Fibroblast of lung (primary cell): ENCODE results near the gene SLC44A1.

Experiments
- EZH2 ChIP-seq: IDR thresholded peaks from 2 replicates; pipeline ENCODE4 v1.5.1; 2012; ENCODE audit warnings: low read length, control low read depth, mild to moderate bottlenecking; ENCODE audit errors: missing control alignments
- TF ChIP-seq, protein P1 (sequence below), 2 donors: IDR thresholded peaks in 1 of 2; conservative IDR thresholded peaks in 1 of 2; 1 replicate in 1 of 2; 2 replicates in 1 of 2; pipeline ENCODE4 v1.5.1; 2011 to 2012; ENCODE audit warnings: low read length in 2 of 2, control low read depth in 1 of 2, inconsistent platforms in 1 of 2, low read depth in 1 of 2, mild to moderate bottlenecking in 1 of 2

DNA sequence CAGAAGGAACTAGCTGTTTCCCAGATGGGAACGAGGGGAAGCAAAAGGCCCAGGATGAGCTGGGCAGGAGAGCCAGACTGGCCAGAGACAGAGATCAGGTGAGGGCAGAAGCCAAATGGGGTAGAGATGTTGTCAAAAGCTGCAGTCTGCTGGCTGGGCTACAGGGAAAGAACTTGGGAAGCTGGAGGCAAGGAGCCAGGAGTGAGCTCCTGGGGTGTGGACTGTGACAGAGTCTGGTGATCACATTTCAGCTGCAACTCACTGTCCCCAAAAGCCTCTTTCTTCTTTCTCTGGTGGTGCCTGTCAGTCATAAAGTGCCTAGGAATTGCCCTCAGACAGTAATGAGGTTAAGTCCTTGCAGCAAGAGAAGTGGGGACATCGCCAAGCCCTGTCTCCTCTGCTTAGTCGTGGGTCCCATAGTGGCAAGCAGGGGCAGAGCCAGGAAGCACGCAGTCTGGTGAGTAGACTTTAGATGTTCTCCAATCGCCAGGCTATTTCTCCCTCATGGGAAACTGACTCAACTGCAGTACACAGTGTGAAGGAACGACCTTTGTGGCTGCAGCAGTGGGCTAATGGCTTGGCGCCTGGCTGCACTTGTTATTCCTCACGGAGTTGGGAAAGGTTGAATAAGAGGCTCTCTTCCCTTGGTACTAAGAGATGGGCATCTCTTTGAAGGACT, 200.9 kb downstream of the SLC44A1 start:
- TF ChIP-seq EZH2: no peak
- TF ChIP-seq, protein P1, sequence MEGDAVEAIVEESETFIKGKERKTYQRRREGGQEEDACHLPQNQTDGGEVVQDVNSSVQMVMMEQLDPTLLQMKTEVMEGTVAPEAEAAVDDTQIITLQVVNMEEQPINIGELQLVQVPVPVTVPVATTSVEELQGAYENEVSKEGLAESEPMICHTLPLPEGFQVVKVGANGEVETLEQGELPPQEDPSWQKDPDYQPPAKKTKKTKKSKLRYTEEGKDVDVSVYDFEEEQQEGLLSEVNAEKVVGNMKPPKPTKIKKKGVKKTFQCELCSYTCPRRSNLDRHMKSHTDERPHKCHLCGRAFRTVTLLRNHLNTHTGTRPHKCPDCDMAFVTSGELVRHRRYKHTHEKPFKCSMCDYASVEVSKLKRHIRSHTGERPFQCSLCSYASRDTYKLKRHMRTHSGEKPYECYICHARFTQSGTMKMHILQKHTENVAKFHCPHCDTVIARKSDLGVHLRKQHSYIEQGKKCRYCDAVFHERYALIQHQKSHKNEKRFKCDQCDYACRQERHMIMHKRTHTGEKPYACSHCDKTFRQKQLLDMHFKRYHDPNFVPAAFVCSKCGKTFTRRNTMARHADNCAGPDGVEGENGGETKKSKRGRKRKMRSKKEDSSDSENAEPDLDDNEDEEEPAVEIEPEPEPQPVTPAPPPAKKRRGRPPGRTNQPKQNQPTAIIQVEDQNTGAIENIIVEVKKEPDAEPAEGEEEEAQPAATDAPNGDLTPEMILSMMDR (conservative IDR thresholded peaks at IDR 0.05 in 1 of 2, IDR thresholded peaks at IDR 0.05 in 1 of 2; ENCODE audit: low read depth in 1 of 2, low read length in 2 of 2): no peak
